GM21360 (cell line): ENCODE results near the gene CHID1.

ENCODE experiments used
- ATAC-seq: cut with Tn5 transposase; IDR thresholded peaks from one replicate; pipeline ENCODE4 v1.9.1; 2021; ENCODE audit warnings: mild to moderate bottlenecking, moderate library complexity; ENCODE audit not compliant: unreplicated experiment

The CHID1 gene

GRCh38 chr11:911031-911889 is 650 bp upstream of the CHID1 start:
- peak; percentile 41 for ATAC-seq

- peak; percentile 20 for ATAC-seq
Measured at GRCh38 chr11:910044-910588, 494 bp downstream of the CHID1 start.

DNA sequence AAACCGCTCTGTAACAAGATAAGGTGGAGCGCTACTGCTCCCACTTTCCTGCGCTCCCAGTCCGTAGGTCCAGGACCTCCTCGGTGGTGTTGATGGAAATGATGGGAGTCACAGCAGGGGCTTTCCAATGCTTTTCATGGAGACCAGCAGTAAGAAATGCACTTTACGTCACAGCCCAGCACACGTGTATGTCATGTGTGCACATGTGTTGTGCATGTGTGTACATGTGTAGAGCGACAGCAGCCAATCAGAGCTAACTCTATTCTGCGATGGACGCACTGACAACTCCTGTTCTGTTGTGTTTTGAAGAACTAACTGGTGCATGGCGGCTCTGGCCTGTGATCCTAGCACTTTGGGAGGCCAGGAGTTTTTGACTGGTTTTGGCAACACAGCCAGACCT is 1.2 kb downstream of the CHID1 start:
- no peak for ATAC-seq

DNA sequence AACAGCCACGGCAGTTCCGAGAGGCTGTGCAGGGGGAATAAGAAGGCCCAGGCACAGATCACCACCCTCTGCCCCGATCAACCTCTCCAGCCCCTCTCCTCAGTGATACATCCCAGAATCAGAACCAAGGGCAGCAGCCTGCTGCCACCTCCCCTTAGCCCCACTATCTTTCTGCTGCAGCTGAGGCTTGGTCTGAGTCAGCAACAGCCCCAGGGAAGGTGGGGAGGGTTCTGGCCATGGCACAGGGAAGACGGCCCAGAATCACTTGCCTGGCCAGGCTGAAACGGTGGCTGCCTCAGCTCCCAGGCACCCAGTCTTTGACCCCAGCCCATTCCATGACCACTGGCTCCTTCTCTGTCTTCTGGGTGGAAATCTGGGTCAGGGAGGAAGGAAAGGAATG is 2.3 kb downstream of the CHID1 start:
- ATAC-seq = no peak

DNA sequence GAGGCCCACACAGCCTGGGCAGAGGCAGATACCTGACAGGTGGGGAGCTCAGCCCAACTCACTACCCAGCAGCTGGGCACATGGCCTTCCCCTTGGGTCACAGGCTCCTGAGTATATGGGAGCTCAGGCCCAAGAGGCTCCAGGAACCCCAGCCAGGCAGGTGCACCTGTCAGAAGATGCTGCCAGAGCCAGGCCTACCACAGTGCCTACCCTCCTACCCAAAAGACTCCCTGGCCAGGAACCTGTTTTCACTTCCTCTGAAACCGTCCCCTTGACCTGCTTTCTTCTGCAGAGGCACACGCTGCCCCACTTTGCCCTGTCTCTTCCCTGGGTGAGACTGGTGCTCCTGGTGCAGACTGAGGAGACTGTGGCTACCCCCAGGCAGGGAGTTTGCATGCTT is 2.9 kb downstream of the CHID1 start:
- ATAC-seq = no peak

- no peak for ATAC-seq
Measured at GRCh38 chr11:905952-906351, 4.7 kb downstream of the CHID1 start.

DNA sequence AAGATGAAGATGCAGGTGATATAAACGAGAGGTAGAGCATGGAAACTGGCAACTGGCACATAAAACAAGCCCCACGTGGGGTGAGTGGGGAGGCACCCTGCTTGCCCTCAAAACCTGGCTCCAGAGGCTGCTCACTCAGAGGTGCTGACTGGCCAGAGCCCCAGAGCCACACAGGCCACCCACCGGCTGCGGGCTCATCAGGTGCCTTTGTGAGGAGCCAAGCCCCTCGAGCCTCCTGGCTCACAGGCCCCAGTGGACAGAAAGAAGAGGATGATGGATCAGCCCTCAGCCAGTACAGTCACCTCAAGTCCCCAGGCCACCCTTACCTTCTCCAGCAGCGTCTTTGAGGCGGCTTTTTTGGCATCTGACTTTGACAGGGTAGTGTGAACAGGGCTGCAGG is 6.2 kb downstream of the CHID1 start:
- ATAC-seq = no peak

- no peak for ATAC-seq
Measured at GRCh38 chr11:901452-902061, 9.1 kb downstream of the CHID1 start.

GRCh38 chr11:900545-900944 is 10.1 kb downstream of the CHID1 start:
- ATAC-seq = no peak

DNA sequence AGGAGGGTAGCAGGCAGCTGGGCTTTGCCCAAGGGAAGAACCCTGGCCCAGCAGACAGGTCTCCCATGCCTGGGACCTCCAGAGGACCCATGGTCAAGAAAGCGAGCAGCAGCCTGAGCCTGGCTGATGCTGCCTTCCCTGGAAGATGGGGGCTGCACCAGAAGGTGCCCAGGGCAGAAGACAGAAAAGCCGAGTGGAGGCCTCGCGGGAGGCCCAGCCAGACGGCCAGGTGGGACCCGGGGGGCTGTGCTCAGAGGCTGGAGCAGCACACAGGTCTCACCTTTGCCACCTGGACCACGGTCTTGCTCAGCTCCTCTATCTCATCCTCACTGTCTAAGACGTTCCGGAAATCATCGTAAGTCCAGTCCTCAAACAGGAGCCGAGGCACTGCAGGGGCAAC is 10.9 kb downstream of the CHID1 start:
- ATAC-seq = no peak

GRCh38 chr11:898540-899190 is 11.9 kb downstream of the CHID1 start:
- ATAC-seq = no peak

GRCh38 chr11:898143-898511 is 12.5 kb downstream of the CHID1 start:
- no peak for ATAC-seq

GRCh38 chr11:897253-898142 is 13.1 kb downstream of the CHID1 start:
- ATAC-seq = no peak

GRCh38 chr11:895331-896110 is 15.1 kb downstream of the CHID1 start:
- ATAC-seq = no peak

- ATAC-seq = no peak
Measured at GRCh38 chr11:894575-895201, 15.9 kb downstream of the CHID1 start.

DNA sequence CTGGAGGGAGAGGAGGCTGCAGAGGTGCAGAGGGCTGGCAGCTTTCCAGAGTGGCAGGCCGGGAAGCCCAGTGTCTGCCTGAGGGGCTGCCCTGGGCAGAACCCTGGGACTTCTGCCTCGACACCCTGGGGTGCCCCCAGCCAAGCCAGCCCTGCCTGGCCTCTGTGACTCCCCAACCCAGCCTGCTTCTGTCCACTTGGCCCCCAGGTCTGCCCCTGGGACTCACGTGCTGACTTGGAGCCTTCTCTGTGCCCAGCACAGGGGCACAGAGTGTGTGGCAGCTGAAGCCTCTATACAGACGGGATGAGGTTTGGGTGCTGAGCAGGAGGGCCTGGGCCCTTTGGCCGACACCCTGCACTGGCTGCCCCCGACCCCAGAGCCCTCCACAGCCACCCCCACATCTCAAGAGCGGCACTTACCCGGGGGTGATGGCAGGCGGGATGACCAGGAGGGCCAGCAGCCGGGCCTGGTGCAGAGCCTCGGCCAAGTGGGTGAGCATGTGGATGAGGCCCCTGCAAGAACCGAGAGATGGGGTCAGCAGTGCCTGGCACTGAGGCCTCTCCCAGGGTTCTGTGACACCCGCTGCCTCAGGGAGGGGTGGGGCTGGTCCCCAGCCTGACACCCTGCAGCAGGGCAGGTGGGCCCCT is 17.5 kb downstream of the CHID1 start:
- no peak for ATAC-seq

DNA sequence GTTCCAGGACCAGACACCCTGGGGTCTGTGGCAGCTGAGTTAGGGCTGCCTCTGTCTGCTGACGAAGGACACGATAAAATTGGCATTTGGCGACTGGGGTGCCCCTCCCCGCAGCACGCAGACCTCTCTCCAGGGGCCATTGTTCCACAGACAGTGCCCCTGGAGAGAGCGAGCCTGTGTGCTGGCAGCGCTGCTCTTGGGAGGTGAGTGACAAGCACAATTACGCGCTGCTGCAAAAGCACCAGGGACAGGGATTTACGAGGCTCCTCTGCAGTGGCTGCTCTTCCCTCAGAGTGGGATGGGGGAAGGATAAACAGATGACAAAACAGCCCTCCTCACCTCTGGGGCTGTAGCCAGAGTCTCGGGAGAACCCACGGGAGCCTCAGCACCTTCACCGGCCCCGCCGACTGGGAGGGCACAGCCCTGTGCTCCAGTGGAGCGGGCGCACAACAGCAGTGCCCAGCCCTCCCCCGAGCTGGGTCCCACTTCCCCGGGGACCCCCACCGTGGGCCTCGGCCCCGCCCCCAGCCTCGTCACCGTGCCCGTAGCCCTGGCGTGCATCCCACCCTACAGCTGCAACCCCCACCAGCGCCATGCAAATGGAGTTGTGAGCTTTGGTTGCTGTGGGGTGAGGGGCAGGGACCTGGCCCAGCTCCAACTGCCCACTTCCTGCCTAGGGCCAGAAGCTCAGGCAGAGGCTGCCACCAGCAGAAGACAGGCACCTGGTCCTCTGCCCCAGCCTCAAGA is 19.6 kb downstream of the CHID1 start:
- ATAC-seq = no peak

DNA sequence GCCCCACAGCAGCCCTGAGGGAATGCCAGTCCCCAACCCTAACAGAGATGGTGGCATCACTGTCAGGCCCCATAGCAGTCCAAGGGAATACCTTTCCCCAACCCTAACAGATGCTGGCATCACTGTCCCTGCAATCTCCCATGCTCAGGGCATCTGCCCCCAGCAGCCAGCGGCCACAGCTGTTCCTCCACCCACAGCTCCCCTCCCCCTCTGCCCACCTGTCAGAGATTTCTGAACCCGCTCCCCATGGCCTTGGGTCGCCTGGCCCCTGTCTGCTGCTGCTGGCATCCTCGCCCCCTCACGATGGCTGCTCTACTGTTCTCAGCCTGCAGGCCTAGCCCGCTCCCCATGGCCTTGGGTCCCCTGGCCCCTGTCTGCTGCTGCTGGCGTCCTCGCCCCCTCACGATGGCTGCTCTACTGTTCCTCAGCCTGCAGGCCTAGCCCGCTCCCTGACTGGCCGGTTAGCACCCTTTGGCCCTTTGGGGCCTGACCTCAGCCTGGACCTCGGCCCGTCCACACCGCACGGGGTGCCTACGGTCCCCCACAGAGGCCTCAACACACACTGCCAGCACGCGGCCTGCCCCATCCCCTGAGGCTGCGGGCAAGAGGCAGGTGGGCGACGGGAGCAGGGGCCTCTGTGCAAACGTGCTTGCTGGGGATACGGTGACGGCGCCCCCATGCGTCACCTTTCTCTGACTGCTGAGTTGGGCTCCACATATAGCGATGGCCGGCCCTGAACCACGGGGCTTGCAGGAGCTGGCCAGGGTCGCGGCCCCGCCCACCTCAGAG is 20.7 kb downstream of the CHID1 start:
- no peak for ATAC-seq
